GM21423 (cell line): ENCODE results near the gene ADGRG1.

Source experiments
- ATAC-seq: cut with Tn5 transposase; IDR thresholded peaks from one replicate; pipeline ENCODE4 v1.9.1; 2021; ENCODE audit warnings: mild to moderate bottlenecking, moderate library complexity; ENCODE audit not compliant: unreplicated experiment

Gene ADGRG1

DNA sequence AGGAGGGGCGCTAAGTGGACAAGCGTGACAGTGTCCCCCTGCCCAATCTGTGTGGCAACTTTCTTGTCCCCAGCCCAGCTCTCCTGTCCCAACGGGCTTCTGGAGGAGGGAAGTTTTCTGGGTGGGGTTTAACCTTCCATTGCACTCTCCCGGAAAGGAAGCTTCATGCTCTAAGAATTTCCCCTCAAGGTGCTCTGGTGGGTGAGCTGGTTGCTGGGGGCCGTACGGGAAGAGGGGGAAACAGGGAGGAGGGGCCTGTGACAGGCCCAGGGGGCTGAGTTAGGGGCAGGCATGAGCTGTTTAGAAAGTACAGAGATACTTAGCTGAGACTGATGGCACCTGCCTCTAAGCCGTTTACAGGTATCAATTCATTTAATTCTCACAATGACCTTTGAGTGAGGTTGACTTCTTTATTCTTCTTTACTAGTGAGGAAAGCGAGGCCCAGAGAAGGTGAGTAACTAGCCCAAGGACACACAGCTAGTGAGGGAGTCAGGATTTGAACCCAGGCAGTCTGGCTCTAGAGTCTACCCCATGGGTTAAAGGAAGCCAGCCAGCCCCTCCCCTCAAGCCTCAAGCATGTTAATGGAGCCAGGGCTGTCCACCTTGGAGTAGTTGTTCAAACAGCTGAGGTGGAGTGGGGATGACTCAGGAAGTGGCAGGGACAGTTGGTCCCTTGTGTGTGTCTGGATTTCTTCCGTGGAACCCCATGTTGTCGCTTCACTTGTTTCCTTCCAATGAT lies 18.9 kb downstream of the ADGRG1 start:
- ATAC-seq: no peak

DNA sequence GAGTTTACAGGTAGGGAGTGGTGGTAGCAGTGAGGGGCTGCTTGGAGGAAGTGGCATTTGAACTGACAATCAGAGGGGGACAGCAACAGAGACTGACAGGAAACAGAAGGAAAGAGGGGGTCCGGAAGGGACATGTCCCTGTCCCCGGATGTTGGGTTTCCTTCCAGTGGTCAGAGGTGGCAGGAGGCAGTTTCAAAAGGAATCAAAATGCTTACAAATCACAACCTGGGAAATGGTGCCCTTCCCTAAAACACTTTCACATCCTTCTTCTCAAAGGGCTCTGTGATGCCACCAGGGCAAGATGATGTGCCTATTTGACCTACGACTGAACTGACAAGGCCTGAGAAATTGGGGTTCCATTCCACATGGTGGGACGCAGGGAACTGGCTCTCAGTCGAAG lies 19.7 kb downstream of the ADGRG1 start:
- ATAC-seq: no peak

DNA sequence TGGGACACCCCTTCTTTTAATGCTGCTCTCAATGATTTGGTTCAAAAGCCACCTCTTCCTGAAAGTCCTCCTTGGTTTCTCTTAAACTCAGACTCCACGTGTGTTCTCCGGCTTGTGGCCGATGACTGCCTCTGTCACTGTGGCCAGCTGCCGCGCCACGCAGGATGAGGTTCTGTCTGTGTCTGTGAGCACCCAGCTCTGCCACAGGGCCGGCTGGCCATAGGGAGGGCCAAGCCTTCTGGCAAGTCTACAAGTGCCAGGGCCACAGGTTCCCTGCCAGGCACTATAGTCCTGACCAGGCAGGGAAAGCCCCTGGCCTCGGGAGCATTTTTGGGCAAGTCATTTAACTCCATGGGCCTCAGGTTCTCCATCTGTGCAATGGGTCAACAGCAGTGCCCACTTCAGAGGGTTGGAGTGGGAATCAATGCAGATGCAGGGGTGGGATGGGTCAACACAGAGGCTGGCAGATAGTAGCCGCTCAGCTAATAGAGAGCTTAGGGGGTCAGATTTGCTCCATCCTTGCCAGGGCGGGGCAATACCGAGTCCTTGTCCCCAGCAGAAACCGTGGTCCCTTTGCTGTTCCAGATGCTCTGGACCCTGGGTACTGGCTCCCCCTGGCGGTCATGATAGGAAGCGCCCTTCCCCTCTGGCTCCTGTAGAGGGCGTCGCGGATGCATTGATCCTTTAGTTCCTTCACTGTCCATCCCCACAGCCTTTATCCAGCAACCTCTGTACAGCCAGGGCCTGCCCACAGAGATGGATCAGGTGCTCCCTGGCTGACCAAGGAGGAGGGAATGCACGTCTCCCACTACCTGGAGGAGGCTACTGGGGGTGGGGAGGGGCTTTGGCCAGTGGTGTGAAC lies 20.4 kb downstream of the ADGRG1 start:
- no peak for ATAC-seq

DNA sequence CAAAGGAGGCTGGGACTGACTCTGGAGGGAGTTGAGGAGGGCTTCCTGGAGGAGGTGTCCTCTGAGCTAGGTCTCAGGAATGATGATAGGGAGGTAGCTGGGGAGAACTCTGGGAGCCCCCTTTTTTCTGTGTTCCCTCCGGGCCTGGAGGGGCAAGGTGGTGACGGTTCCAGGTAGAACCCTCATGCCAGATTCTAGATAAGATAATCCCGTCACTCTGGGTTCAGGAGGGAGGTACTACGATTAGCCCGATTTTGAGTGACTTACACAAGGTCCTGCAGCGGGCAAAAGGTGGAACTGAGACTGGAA lies 21.0 kb downstream of the ADGRG1 start:
- no peak for ATAC-seq

DNA sequence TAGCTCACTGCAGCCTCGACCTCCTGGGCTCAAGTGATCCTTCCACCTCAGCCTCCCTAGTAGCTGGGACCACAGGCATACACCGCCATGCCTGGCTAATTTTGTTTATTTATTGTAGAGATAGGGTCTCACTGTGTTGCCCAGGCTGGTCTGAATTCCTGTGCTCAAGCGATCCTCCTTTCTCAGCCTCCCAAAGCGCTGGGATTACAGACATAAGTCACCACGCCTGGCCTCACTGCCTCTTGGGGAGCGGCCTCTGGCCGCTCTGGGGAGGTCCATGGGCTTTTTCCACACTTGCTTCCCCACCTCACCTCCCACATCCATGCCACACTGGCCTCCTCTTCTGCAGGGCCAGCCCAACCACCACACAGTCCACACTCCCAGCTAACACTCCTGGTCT lies 21.4 kb downstream of the ADGRG1 start:
- ATAC-seq: no peak

DNA sequence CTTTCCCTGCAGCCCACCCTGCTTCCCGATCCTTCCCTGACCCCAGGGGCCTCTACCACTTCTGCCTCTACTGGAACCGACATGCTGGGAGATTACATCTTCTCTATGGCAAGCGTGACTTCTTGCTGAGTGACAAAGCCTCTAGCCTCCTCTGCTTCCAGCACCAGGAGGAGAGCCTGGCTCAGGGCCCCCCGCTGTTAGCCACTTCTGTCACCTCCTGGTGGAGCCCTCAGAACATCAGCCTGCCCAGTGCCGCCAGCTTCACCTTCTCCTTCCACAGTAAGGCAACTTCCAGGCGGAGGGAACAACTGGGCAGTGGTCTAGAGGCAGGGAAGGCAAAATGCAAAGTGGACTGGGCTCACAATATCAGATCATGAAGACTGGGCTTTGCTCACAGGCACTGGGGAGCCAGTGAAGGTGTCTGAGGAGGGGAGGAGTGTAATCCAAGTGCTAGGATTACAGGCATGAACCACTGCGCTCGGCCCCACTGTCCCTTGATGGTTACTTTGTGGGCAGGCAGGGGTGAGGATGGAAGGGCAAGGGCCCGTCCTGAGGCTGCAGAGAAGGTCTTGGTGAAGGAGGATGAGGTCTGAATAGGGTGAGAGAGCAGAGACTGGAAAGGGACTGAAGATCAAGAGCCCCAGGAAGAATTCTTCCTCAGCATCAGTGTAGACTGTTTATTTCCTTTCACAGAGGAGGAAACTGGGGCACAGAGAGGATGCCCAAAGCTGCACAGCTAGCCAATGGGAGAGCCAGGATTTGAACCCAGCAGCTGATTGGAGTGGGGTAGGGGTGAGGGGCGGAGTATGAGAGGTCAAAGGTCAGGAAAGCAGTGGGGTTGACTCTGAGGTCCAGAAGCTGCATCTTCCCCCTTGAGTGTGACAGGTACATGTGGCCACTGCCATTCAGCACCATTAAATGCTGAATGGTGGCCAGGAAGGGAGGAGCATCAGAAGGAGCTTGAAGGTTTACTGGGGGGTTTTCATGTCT lies 23.2 kb downstream of the ADGRG1 start:
- ATAC-seq: no peak

DNA sequence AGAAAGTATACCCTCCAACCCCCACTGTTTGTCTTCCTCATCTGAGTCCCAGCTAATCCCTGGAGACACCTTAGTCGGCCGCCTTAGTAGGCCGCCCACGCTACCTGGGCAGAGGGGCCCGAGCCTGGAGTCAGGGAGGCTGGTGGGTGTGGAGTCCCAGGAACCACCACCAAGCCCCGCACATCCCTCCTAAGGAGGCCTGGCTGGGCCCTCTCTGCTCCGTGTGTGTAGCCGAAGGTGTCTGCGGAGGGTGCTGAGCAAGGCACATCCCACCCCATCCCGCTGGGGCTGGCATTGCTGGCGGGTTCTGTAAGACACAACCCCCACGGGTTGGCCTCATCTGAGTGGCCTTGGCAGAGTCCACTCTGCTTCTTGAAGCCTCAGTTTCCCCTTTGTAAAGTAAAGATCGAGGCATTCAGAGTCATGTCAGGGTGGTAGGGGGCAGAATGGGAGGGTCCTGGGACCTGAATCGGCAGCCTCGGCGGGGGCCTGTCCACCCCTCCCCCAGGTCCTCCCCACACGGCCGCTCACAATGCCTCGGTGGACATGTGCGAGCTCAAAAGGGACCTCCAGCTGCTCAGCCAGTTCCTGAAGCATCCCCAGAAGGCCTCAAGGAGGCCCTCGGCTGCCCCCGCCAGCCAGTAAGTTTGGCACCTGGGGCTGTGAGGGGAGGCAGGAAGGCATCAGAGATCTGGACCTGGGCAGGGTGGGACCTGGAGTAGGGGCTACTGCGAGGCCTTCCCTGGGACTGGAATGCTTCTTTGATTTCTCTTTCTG lies 24.5 kb downstream of the ADGRG1 start:
- no peak for ATAC-seq

DNA sequence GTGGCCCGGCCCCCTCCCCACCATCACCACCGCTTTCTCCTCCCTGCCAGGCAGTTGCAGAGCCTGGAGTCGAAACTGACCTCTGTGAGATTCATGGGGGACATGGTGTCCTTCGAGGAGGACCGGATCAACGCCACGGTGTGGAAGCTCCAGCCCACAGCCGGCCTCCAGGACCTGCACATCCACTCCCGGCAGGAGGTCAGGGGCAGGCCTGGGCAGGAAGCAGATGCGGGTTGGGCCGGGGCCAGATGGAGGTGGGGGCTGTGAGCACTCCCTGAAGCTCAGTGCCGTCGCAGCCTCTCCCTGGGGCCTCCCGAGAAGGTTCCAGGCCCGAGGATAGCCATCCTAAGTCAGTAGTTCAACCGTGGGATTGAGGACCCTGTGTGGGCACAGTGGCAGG lies 25.5 kb downstream of the ADGRG1 start:
- no peak for ATAC-seq

DNA sequence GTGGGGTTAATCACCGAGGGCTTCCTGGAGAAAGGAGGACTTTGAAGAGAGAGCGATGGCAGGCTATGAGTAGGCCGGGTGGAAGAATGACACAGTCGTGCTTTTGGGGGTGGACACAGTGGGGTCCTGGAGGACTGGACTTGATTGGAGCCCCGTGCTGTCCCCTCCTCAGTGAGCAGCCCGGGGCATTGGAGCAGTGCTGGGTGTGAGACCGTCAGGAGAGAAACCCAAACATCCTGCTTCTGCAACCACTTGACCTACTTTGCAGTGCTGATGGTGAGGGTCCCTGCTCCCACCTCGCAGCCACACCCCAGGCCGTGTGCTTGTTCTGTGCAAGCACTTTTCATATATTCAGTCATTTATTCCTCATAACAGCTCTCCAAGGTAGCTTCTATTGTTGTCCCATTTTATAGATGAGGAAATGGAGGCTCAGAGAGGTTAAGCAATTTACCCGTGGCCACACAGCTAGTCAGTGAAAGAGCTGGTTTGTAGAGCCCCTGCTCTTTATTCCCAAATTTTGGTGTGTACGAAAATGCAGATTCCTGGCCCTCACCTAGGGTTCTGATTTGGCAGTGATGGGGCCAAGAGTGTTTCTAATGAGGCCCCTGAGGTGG lies 28.0 kb downstream of the ADGRG1 start:
- no peak for ATAC-seq

DNA sequence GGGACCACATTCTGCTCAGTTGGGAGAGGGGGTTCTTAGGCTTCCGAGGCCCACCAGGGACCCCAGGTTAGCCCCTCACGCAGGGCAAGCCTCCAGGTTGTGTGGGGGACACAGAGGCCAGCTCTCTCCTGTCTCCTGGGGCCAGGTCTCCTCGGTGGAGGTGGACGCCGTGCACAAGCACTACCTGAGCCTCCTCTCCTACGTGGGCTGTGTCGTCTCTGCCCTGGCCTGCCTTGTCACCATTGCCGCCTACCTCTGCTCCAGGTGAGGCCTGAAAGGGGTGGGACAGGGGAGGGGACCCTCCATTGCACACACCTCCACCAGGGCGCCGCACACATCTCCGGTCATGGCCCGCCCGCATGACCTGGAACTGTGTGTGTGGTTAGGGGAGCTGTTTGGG lies 28.8 kb downstream of the ADGRG1 start:
- ATAC-seq: no peak

DNA sequence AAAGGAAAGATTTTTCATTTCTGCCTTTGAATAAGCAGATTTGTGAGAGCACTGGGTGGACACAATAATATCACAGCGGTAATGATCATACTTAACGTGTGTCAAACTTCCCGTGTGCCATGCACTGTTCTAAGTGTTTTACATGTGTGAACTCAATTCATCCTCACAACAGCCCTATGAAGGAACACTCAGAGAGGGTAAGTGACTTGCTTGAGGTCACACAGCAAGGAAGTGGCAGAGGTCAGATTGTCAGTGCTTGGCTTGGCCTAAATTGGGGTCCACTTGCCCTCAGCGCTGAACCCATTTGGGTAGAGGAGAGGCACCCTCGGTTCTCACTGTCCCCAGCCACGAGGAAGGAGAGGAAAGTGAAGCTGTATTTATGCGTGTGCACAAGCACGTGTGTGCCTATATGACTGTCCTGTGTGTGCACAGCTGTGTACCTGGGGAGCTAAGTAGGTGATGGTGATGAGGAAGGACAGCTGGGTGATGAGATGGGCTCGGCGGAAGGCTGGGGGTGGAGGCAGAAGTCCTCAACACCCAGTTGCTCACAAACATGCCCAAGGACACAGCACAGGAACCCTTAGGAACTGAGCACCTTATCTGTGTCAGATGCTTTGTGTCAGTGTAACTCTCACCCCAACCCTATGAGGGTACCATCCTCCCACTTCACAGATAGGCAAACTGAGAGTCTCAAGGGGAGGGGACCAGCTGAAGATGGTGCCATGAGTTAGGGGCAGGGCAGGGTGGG lies 29.9 kb downstream of the ADGRG1 start:
- no peak for ATAC-seq

DNA sequence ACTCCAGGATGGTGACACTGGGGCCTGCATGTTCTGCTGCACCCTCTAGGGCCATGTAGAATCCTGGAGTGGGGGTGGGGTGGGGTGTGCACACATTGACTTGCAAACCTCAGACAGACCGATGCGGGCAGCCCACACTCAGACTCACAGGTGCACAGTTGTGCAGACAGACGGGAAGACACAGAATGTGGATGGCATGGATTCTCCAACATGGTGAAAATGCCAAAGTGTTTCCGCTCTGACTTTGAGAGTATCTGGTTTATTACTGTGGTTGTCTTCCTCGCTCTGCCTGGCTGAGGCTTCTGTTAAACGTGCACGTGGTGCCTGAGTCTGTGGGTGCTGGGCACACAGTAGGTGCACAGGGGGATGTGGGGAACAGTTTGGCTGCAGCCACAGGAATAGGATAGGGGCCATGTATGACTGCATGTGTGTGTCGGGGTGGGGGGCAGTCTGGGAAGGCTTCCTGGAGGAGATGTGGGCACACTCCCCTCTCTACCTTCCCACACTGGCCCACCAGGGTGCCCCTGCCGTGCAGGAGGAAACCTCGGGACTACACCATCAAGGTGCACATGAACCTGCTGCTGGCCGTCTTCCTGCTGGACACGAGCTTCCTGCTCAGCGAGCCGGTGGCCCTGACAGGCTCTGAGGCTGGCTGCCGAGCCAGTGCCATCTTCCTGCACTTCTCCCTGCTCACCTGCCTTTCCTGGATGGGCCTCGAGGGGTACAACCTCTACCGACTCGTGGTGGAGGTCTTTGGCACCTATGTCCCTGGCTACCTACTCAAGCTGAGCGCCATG lies 30.6 kb downstream of the ADGRG1 start:
- ATAC-seq: no peak

DNA sequence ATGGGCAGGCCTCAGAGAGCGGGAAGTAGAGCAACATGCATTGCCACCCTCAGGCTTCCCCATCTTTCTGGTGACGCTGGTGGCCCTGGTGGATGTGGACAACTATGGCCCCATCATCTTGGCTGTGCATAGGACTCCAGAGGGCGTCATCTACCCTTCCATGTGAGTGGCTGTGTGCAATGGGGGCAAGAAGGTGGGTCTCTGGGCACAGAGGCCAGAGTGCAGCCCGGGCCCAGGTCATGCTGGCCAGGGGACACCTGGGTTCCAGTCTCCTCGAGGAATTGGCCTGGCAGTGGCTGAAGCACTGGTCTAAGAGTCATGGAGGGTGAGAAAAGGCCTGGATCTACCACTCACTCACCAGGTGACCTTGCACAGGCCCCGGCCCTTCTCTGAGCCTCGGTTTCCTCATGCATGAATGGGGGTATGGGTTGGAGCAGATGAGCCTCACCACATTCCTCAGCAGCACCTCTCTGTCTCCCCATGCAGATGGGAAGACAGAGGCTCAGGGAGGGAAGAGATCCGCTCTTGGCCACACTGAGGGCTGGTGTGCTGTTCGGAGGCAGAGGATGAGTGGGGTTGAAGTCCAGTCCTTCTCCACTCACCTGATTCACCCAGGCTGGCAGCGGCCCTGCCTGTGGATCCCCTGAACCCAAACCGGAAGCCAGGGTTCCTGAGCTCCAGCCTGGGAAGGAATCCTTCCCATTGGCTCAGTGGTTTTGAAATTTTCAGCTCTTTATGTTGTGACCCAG lies 32.5 kb downstream of the ADGRG1 start:
- ATAC-seq: no peak

DNA sequence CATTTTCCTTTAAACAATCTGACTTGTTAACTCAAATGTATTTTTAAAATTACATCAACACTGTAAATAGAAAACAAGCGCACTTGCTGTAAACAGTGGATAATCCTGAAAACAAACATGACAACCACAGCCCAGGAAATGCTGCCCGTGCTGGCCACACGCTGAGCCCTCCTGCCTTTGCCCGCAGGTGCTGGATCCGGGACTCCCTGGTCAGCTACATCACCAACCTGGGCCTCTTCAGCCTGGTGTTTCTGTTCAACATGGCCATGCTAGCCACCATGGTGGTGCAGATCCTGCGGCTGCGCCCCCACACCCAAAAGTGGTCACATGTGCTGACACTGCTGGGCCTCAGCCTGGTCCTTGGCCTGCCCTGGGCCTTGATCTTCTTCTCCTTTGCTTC lies 33.1 kb downstream of the ADGRG1 start:
- no peak for ATAC-seq

DNA sequence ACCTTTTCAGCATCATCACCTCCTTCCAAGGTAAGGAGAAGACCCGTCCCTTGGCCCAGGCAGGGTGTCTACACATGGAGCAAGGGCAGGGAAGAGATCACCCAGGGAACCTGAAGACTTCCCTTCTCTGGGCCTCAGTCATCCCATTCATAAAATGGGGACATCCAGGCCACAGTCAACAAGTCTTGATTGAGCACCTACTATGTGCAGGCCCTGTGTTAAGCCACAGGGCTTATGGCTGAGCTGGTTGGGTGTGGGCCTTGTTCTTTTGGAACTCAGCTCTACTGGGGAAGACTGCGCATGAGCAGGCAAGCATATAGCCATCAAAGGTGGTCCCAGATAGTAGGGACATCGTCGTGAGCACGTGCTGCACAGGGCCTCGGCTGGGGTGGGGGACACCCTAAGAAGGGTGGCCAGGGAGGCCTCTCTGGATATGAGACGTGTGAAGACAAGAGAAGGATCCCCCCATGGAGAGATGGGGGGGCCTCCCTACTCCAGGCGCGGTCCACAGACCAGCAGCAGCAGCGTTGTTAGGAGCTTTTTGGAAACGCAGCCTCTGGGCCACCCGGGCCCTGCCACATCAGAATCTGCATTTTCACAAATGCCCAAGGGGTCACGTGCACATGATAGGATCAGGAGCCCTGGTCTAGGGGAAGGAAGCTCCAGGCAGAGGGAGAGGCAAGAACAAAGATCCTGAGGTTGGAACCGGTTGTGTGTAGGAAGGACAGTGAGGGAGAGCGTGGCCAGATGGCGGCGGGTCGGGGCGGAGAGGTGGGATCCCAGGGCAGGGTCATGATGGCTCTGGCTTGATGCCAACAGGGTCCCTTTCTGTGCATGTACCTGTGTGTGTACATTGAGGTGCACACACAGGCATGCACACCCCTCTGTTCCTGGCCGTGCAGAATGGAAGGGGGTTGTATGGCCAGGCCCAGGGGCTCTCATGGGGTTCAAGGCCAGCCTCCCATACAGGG lies 33.8 kb downstream of the ADGRG1 start:
- no peak for ATAC-seq

DNA sequence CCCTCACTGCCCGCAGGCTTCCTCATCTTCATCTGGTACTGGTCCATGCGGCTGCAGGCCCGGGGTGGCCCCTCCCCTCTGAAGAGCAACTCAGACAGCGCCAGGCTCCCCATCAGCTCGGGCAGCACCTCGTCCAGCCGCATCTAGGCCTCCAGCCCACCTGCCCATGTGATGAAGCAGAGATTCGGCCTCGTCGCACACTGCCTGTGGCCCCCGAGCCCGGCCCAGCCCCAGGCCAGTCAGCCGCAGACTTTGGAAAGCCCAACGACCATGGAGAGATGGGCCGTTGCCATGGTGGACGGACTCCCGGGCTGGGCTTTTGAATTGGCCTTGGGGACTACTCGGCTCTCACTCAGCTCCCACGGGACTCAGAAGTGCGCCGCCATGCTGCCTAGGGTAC lies 35.0 kb downstream of the ADGRG1 start:
- ATAC-seq: no peak
